HG02610 (cell line): ENCODE data around the gene BCL6B.

ENCODE experiments used
- ATAC-seq: cut with Tn5 transposase; IDR thresholded peaks from one replicate; pipeline ENCODE4 v1.9.1; 2021; ENCODE audit warnings: mild to moderate bottlenecking, moderate library complexity; ENCODE audit not compliant: unreplicated experiment

The BCL6B gene

DNA sequence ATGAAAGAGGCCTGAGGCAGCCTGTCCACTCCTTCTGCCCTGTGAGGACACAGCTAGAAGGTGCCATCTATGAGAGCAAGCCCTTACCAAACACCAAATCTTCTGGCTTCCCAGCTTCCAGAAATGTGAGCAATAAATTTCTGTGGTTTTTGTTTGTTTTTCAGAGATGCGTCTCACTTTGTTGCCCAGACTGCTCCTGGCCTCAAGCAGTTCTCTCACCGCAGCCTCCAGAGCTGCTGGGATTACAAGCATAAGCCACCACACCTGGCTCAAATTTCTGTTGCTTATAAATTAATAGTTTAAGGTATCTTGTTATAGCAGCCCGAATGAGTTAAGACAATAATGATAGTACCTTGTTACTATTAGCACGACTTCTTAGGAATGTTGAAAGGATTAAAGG, 33.5 kb downstream of the BCL6B start:
- ATAC-seq: no peak

DNA sequence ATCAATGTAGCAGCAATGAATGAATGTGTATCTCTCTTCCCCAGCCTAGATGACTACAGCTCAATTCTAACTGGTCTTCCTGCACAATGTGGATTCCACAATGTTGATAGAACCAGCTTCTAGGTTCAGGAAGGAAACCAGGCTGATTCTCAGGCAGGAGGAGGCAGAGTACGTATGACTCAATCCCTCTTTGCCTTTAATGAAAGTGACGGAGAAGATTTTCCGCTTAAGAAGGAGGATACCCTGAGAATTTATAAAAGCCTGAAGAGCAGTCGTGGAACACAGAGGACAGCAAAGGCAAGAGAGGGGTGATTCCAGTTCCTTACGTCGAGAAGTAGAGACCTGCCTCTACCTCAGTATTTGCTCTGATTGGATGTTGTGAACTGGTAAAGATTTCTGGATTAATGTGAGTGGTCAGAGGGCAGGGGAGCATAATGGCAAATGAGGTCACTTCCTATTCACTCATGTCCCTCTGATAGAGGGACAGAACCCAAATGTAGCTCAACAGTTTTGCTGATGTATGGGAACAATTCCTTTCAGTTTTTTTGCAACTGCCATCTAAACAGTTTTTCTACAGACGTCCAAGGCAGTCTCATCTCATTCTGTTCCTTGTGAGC, 36.1 kb downstream of the BCL6B start:
- ATAC-seq: no peak

DNA sequence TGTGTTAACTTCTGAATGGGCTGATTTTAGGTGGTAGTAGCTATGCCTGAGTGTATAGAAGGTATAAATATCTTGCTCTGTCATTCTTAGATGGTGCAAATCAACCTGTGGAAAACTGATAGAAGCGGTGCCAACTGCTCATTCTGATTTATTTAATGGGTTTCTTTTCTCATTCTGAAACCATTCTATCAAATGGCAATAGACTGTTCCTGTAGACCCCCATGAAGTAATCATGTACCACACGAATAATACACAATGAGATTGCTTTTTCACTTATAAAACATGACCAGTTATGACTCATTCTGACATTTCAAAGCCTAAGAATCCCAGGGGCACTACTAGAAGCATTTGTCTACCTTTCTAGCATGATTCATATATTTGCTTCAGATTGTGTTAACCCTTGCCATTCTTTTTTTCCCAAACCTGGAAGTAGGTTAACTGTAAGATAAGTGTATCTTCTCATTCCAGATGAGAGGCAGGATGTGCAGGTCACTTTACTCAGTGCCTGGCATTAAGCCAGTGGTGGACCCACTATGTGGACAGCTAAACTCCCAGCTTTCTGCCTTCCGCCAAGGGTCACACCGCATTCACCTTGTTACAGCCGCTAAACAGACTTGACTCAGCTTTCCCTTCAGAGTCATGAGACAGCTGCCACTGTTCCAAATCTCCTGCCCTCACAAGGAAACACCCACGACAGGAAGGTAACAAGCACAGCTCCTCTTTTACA, 37.5 kb downstream of the BCL6B start:
- ATAC-seq: no peak

DNA sequence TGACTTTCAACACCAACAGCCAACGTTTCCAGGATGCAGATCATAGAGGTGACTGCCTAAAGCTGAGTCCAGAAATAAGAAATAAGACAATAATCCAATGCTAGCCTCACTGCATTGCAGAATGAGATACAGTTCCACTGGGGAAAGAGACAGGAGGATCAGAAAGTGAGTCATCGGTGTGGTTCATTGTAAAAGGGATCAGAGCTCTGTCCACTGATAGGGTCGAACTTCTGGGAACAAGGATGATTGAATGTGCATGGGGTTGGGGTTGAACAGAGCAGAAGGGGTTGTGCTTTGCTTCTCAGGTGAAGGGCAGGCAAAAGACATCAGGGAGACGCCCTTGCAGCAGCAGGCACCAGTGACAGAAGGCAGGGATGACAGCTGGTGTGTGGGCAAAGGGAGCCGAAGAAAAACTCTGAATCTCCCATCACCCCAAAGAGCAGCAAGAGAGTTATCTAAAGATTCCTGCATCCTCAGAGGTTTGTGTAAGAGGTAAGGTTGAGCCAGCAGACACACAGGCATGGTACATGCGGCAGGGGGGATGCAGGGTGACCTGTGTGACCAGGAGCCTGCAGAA, 40.8 kb downstream of the BCL6B start:
- no peak for ATAC-seq

DNA sequence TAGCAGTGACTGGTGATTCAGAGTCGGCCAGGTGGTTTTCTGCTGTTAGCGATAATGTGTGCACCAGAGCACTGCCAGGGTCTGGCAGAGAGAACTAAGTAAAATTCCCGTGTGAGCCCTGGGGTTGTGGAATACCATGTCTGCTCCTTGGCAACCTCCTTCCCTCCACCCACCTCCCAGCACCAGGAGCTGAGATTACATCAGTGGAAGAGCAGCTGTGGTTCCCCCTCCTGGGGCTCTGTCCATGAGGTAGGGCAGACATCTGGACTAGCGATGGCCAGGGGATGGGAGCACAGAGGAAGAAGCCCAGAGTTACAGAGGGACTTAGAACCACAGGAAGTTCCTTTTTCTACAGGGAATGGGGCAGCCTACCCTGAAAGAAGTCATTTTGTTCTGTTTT, 41.4 kb downstream of the BCL6B start:
- no peak for ATAC-seq

DNA sequence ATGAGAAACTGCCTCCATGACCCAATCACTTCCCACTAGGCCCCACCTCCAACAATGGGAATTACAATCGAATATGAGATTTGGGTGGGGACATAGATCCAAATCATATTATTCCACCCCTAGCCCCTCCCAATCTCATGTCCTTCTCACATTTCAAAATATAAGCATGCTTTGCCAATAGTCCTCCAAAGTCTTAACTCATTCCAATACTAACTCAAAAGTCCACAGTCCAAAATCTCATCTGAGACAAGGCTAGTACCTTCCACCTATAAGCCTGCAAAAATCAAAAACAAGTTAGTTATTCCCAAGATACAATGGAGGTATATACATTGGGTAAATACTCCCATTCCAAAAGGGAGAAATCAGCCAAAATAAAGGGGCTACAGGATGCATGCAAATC, 44.3 kb downstream of the BCL6B start:
- ATAC-seq: no peak

DNA sequence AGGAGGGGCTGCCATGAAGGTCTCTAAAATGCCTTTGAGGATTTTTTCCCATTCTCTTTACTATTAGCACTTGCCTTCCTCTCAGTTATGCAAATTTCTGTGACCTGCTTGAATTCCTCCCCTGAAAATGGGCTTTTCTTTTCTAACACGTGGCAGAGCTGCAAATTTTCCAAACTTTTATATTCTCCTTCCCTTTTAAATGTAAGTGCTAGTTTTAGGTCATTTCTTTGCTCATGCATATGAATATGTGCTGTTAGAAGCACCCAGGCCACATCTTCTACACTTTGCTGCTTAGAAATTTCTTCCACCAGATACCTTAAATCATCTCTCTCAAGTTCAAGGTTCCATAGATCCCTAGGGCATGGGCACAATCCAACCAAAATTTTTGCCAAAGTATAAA, 45.4 kb downstream of the BCL6B start:
- no peak for ATAC-seq

DNA sequence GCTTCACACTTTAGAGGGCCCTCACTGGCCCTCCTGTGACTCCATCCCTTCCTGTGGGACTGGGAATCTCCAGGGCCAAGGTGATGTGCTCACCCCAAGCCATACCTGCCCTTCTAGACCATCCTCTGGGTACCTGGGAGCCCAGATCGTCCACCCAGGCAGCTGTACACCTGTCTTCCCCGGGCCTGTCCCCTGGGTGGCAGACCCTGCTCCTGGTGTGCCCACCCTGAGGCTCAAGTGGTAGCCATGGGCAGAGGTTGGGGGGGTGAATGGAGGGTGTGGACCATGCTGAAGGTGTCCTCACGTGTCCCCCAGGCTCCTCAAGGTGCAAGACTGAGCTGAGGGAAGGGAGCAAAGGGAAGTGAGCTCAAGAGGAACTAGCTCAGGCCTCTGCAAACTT, 47.9 kb downstream of the BCL6B start:
- no peak for ATAC-seq

DNA sequence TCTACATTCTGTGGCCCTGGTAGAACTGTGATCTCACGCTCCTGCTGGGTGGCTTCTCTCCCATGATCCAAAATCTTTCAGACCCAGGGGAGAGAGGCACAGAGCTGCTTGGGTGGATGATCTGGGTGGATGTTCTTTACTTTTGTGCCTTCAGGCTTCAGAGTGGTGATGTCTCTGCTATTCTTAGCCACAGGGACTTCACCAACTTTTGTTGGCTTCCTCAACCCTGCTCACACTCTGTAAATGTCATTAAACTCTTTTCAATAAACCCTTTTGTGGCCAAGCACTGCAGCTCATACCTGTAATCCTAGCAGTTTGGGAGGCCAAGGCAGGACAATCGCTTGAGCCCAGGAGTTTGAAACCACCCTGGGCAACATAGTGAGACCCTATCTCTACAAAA, 49.6 kb downstream of the BCL6B start:
- ATAC-seq: no peak

DNA sequence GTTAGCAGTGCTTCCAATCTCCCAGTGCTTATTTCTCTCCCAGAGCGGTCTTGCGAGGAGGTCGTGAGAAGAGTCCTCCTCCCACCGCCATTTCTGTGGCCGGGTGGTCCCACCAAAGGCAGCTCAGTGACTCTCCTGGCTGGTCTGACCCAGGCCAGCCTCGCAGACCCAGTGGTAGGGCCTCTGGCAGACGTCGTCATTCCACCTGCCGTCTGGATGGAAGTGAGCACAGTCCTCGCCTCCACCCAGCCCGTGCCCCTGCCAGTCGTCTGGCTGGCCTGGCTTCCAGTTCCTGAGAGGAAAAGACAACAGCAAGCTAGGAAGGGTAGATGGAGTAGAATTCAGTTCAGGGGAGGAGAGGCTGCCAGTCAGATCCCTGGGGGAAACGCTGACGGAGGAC, 52.1 kb downstream of the BCL6B start:
- no peak for ATAC-seq

DNA sequence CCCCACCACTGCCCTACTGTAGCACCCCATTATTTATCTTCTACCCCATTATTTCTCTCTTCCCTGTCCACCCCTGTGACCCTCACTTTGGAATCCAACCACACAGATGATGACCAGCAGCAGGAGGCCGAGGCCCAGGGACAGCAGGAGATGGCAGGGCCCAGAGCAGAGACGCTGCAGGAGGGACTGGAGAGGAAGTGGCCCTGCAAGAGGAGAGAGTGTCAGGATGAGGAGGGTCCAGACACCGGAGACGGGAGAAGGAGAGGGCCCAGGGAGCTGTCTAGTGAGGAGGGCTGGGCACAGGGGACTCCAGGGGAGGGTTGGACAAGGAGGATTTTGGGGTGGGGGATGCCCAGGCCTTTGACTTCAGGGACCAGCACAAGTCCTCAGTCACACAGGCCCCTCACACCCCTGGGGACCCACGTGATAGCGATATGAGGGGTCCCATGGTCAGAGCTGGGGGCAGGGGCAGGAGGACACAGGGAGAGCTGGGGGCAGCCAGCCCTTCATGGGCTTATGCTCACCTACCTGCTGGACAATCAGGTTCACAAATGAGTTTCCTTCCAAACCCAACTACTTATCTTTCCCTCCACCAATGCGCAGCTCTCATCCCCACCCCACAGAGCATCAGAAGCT, 55.2 kb downstream of the BCL6B start:
- no peak for ATAC-seq

DNA sequence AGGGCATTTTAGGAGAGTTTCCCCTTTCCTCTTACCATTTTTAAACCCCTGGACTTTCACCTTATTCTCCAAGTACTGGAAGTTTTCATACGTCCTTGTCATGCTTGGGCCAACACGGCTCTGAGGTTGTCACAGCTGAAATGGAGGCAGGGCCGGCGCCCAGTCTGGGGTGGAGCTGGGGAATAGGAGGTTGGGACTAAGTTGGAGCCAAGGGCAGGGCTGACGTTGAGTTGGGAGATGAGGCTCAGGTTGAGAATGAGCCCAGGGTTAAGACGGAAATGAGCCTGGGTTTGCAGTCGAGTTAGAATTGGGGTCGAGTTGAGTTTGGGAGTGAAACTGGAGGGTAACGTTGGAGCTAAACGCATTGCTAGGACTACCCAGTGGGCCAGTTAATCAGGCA, 55.9 kb downstream of the BCL6B start:
- ATAC-seq: no peak
